Measurements from ENCODE around the gene EYA3.
A peak's percentile ranks its signal among the peaks of the same experiment; 100 is the strongest.

The EYA3 gene

GRCh38 chr1:27934818-27935549 is 153.4 kb downstream of the EYA3 start, which contains the start of gene SMPDL3B:
Gene SMPDL3B, plus strand, starts transcription at chr1:27935000. Its CDS starts 184 bp downstream, at chr1:27935184.
- TF ChIP-seq CTCF (conservative IDR thresholded peaks at IDR 0.05; ENCODE audit: low read depth, low read length), result peak; percentile 16
- H3K4me3 ChIP-seq (ENCODE audit: low read length), result peak within 1 kb of the TSS; percentile 49
- no peak for DNase-seq (ENCODE audit: low read depth)

GRCh38 chr1:27931759-27932158 is 156.7 kb downstream of the EYA3 start:
- TF ChIP-seq CTCF (conservative IDR thresholded peaks at IDR 0.05; ENCODE audit: low read depth, low read length), result no peak
- DNase-seq (ENCODE audit: low read depth), result no peak
- no peak overlapping the region for H3K4me3 ChIP-seq (ENCODE audit: low read length)

- H3K4me3 ChIP-seq (ENCODE audit: low read length), result no peak overlapping the region
- DNase-seq (ENCODE audit: low read depth), result no peak
- no peak for TF ChIP-seq CTCF (conservative IDR thresholded peaks at IDR 0.05; ENCODE audit: low read depth, low read length)
These were observed 157.2 kb downstream of the EYA3 start for GRCh38 chr1:27931184-27931583.

GRCh38 chr1:27928216-27928954 is 160.0 kb downstream of the EYA3 start:
- no peak overlapping the region for H3K4me3 ChIP-seq (ENCODE audit: low read length)
- no peak for DNase-seq (ENCODE audit: low read depth)
- TF ChIP-seq CTCF (conservative IDR thresholded peaks at IDR 0.05; ENCODE audit: low read depth, low read length), result no peak

- DNase-seq (ENCODE audit: low read depth), result no peak
- no peak for TF ChIP-seq CTCF (conservative IDR thresholded peaks at IDR 0.05; ENCODE audit: low read depth, low read length)
- H3K4me3 ChIP-seq (ENCODE audit: low read length), result no peak overlapping the region
These were observed 166.1 kb downstream of the EYA3 start for GRCh38 chr1:27922272-27922671.

Measured in retinal pigment epithelial cell (primary cell).